Activated T-cell treated with anti-CD3 and anti-CD28 coated beads, Interleukin-2, amount 50 U/mL, for 72 hours (primary cell): ENCODE measurements around the gene NRTN. TPM values are rescaled to one million over a fixed set of nuclear protein-coding genes. Genes with fewer than 3 reads are reported as not detected.
A peak's percentile ranks its signal among the peaks of the same experiment; 100 is the strongest.

Experiments used
- ATAC-seq, 2 donors: fragments of 150-1000 bp; cut with Tn5 transposase; replicated peaks in 1 of 2; 2 replicates each; pipeline ENCODE4 v1.10.0; 2021; ENCODE audit warnings: moderate library complexity in 2 of 2, mild to moderate bottlenecking in 1 of 2
- DNase-seq, 2 donors: peaks; one replicate each; pipeline ENCODE4 v3.0.0; 2021 to 2022; ENCODE audit warnings: mixed read lengths in 1 of 2
- H3K27ac Mint-ChIP-seq: one replicate; pipeline ENCODE4 v1.8.0; 2022; ENCODE audit warnings: mild to moderate bottlenecking, moderate library complexity, mixed read lengths
- H3K27me3 Mint-ChIP-seq: one replicate; pipeline ENCODE4 v1.8.0; 2022; ENCODE audit warnings: low read depth, mixed read lengths
- H3K36me3 Mint-ChIP-seq, 2 donors: one replicate each; pipeline ENCODE4 v1.8.0; 2022; ENCODE audit warnings: mixed read lengths in 2 of 2, mild to moderate bottlenecking in 1 of 2; ENCODE audit not compliant: insufficient read depth in 2 of 2
- H3K4me1 Mint-ChIP-seq: one replicate; pipeline ENCODE4 v1.8.0; 2022; ENCODE audit warnings: low read depth, mixed read lengths
- H3K4me3 Mint-ChIP-seq, 2 donors: one replicate each; pipeline ENCODE4 v1.8.0; 2022; ENCODE audit warnings: mild to moderate bottlenecking in 2 of 2, mixed read lengths in 2 of 2, moderate library complexity in 2 of 2
- H3K9me3 Mint-ChIP-seq, 2 donors: one replicate each; pipeline ENCODE4 v1.8.0; 2022; ENCODE audit warnings: mixed read lengths in 2 of 2
- total RNA-seq, 2 donors: library from RNA; stranded (reverse); gene quantifications; one replicate each; pipeline ENCODE4 v1.2.3, GENCODE V29; 2022

NRTN gene
- total RNA-seq, 2 donors from 2014 or later, result 2.7 to 3.7 TPM

DNA sequence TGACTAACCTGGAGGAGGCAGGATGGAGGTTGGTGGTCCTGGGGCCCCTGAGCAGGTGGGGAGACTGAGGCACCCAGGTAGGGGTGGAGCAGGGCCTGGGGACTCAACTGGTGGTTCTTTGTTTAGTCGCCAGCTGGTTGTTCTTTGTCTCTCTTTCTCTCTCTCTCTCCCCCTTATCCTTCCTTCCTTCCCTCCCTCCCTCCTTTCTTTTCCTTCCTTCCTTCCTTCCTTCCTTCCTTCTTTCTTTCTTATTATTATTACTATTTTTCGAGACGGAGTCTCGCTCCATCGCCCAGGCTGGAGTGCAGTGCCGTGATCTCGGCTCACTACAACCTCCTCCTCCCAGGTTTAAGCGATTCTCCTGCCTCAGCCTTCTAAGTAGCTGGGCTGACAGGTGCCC lies 6.6 kb upstream of the NRTN start:
- Mint-ChIP-seq H3K36me3 (no peaks in the 10 kb centered on the region), H3K9me3 (no peaks in the 10 kb centered on the region), H3K27ac (no peak overlapping the region), H3K4me1 (peaks cover 19% of the 10 kb centered on the region), H3K27me3 (peaks cover 30% of the 10 kb centered on the region), H3K4me3 (no peak overlapping the region)
- DNase-seq (no peak), ATAC-seq (no peak)

DNA sequence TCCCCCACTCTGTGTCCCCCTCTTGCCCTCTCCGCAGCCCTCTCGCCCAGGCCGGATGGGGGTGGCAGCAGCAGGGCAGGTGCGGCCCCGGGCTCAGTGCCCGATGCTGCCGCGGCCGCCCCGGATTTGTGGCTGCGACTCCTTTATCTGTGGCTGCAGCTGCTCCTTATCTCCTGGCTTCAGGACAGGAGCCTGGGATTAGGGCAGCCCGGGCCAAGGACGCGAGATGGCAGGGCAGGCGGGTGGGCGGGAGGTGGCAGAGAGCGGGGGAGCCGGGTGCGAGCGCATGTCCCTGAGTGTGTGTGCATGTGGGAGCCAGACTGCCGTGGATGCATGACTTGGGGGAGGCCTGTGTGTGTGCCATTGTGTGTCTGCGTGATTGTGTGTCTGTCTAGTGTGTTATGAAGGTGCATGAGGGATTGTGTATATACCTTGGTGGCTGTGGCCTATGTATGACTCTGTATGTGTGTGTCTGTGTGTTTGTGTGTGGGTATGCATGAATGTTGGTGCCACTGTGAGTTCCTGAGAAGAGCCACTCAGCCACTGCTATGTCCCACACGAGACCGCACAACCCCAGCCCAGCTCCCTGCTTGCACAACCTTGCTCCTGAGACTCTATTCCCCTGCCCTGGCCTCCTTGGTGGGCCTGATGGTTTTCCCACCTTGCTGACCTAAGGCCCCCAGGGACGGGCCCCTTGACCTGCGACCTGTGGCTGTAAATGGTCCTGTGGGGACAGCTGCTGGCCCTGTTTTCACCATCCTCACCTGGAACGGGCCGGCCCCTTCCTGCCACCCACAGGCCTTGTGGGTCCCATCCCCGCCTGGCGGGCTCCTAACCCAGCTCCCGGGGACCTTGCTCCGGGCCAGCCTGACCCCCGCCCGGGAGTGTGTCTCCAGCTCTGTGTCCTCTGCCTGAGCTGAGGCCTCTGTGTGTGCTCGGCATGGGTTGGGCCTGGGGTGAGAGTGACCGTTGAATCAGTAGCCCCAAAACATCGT lies 5.3 kb upstream of the NRTN start:
- Mint-ChIP-seq H3K4me3 (no peak overlapping the region), H3K4me1 (peaks cover 26% of the 10 kb centered on the region), H3K9me3 (no peaks in the 10 kb centered on the region), H3K27ac (no peak overlapping the region), H3K27me3 (peaks cover 35% of the 10 kb centered on the region), H3K36me3 (no peaks in the 10 kb centered on the region)
- DNase-seq (no peak), ATAC-seq (no peak)

DNA sequence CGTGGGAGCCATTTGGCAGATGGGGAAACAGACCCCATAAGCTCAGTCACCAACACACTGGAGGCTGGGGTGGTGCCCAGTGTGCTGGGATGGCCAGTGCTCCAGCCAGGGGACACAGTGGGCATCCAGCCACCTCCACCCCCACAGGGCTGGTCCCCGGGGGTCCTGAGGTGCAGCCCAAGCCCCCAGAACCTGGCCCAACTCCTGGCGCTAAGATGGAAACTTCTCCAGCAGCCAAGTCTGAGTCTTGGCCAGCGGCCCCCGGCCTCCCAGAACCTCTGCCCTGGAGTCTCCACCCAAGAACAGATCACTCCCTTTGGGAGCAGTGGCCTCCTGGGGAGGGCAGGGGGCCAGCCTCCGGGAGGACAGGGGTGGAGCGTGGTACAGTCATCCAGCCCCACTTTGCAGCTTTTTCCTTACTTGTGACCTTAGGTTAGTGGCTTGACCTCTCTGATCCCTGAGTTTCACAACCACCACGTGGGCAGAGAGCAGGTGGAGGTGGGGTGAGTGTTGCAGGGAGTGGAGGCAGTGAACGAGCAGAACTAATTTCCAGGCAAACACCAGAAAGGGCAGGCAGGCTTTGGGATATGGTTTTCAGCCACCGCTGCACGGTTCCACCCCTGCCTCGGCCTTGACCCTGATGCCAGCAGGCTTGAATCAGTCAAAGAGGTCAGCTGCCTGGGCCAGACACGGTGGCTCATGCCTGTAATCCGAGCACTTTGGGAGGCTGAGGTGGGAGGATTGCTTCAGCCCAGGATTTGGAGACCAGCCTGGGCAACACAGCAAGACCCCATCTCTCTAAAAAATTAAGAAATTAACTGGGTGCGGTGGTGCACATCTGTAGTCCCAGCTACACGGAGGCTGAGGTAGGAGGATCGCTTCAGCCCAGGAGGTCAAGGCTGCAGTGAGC lies 4.3 kb upstream of the NRTN start:
- Mint-ChIP-seq H3K4me3 (no peak overlapping the region), H3K9me3 (no peaks in the 10 kb centered on the region), H3K36me3 (no peaks in the 10 kb centered on the region), H3K27ac (no peak overlapping the region), H3K27me3 (peaks cover 35% of the 10 kb centered on the region), H3K4me1 (peaks cover 27% of the 10 kb centered on the region)
- DNase-seq (no peak), ATAC-seq (no peak)

DNA sequence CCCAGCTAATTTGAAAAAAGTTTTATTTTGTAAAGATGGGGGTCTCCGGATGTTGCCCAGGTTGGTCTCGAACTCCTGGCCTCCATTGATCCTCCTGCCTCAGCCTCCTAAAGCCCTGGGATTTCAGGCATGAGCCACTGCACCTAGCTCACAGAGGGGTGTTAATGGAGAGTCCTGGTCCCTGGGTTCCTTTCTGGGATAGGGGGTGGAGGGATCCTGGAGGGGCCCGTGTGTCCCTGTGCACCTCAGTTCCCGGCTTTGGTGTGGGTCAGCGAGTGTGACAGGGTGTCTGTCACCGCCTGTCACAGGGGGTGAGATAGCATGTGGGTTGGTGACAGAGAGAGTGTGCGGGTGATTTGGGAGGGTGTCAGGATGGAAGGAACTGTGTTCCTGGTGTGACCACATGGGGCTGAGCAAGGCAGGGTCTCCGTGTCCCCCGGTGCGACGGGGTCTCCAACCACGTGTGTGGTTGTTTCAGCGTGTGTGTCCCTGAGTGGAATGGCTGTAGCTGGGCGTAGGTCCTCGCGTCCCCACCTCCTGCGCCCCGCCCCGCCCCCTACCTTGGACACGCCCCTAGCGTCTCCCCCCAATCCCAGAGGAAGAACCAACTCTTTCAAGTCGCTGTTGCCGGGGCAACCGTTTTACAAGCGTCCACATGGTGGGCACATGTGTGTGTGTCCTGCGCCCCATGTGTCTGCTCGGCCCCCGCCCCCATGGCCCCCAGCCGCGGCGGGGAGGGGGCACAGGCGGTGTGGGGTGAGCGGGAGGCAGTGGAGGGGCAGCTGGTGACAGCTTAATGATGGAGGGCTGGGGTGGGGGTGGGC lies 2.9 kb upstream of the NRTN start:
- DNase-seq (no peak), ATAC-seq (no peak)
- Mint-ChIP-seq H3K9me3 (no peaks in the 10 kb centered on the region), H3K27ac (no peak overlapping the region), H3K4me3 (peak overlapping the region in 1 of 2 donors; percentile 74), H3K36me3 (no peaks in the 10 kb centered on the region), H3K4me1 (peaks cover 27% of the 10 kb centered on the region), H3K27me3 (peaks cover 39% of the 10 kb centered on the region)

DNA sequence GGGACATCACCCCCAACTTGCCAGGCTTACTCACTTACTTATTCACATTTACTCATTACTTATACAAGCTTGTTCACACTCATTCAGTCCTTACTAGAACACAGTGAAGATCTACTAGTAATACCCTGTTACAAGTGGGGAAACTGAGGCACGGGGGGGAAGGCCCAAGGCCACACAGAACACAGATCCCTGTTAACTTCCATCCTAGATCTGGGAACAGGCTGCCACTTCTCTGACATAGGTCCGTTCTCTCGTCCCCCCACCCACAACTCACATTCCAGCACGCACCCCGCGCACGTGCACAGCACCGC lies 1.5 kb upstream of the NRTN start:
- Mint-ChIP-seq H3K9me3 (no peaks in the 10 kb centered on the region), H3K4me3 (peak overlapping the region; percentile 90 to 92), H3K36me3 (no peaks in the 10 kb centered on the region), H3K27ac (no peak overlapping the region), H3K27me3 (peaks cover 42% of the 10 kb centered on the region), H3K4me1 (peaks cover 27% of the 10 kb centered on the region)
- ATAC-seq (no peak), DNase-seq (no peak)

DNA sequence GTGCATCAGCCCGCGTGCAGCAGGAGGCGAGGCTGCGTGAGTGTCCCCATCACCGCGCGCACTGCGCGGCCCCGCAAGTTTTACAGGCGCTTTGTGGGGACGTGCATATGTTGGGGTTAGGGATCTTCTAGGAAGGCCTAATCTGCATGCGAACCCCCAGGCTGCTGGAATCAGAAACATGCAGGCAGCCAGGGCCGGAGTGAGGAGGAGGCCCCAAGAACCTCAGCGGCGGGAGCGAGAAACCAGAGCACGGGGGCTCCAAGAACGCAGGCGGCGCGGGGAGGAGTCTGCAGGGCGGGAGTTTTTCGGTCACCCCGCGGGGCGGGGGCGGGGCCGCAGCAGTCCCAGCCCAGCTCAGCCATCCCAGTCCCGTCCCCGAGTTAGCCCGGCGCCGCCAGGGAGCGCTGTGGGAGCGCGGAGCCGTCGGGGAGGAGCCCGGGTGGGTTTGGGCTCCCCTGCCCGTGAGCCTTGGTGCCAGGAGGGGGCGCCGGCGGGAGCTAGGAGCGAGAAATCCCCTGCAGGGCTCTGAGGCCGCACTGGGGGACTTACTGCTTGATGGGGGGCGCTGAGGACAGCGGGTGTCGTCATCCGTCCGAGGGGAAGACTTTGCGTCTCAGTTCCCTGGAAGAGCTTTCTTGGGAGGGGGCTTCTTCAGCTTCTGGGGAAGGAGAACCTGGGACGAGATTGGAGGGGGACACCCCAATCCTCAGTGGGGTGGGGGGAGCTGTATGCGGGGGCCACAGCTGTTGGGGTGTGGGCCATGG lies 933 bp upstream of the NRTN start:
- Mint-ChIP-seq H3K9me3 (no peaks in the 10 kb centered on the region), H3K4me3 (peak overlapping the region; percentile 90 to 92), H3K27ac (peak overlapping the region; percentile 48), H3K4me1 (peaks cover 27% of the 10 kb centered on the region), H3K27me3 (peaks cover 38% of the 10 kb centered on the region), H3K36me3 (no peaks in the 10 kb centered on the region)
- DNase-seq (peak; percentile 98 to 99), ATAC-seq (peak; percentile 92 to 97)

DNA sequence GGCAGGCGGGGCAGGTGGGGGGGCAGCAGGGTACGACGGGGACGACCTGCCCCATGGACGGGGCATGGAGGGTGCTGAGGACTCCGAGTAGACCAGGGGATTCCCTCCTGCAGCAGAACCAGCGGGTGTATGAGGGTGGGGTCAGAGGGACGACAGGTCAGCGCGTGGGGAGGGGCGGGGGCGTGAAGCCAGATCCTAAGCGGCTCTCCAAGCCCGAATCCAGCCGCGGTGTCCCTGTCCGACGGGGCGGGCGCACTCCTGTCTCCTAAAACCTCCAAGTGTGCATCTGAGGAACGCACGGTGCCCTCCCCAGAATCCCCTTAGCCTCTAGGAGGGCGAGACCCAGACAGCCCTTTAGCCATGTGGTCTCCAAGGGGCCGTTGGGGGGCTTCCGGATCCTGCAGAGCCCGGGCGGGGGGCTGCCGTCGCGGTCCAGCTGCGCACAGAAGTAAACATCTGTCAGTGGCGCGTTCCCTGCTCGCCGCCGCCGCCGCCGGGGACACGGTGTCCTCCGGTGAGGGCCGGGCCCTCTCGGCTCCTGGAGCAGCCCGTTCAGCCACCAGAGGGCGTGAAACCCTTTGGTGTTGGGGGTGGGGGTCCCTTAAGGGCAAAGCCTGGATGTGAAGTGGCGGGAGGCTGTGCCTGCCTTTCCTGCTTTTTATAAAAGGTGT lies 730 bp downstream of the NRTN start:
- peaks cover 27% of the 10 kb centered on the region for H3K4me1 Mint-ChIP-seq
- H3K4me3 Mint-ChIP-seq, result peak overlapping the region; percentile 78 to 81
- H3K36me3 Mint-ChIP-seq, result no peaks in the 10 kb centered on the region
- peaks cover 26% of the 10 kb centered on the region for H3K27me3 Mint-ChIP-seq
- no peak overlapping the region for H3K27ac Mint-ChIP-seq
- no peaks in the 10 kb centered on the region for H3K9me3 Mint-ChIP-seq
- DNase-seq (peak; percentile 81 to 84), ATAC-seq (peak; percentile 33 to 35)

DNA sequence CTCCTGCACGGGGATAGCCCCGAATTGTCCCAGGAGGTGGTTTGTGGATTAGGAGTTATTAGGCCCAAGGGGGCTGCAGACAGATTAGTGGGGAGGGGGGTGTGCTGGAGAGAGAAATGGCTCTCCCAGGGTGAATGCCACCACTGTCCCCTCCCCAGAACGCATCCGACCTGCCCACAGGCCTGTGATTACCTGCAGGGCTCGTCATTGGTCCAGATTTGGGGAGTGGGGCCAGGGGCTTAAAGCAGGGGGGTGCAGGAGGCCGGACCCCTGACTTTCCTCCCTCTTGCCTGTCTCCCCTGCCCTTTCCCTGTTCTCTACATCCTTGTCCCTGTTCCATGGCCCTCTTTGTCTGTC lies 1.2 kb downstream of the NRTN start:
- H3K4me3 Mint-ChIP-seq, result peak overlapping the region; percentile 27 to 81
- H3K9me3 Mint-ChIP-seq, result no peaks in the 10 kb centered on the region
- peaks cover 27% of the 10 kb centered on the region for H3K4me1 Mint-ChIP-seq
- no peak overlapping the region for H3K27ac Mint-ChIP-seq
- peaks cover 20% of the 10 kb centered on the region for H3K27me3 Mint-ChIP-seq
- no peaks in the 10 kb centered on the region for H3K36me3 Mint-ChIP-seq
- ATAC-seq (no peak), DNase-seq (no peak)

DNA sequence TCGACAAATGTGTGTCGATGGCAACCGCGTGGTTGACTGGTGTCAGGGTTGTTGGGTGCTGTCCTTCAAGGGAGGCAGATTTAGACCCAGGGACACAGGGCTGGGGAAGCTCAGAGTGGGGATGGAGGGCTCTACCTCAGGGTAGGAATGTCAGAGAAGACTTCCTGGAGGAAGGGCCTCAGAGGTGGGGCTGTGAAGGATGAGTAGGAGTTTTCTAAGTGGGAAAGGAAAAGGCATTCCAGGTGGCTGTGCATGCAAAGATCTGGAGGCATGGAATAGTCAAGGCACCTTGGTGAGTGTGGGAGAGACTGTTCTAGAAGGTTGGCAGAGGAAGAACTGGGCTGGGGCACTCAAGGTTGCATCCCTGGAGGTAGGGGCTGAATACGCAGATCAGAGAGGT lies 2.0 kb downstream of the NRTN start:
- no peak overlapping the region for H3K27ac Mint-ChIP-seq
- H3K36me3 Mint-ChIP-seq, result no peaks in the 10 kb centered on the region
- H3K4me1 Mint-ChIP-seq, result peaks cover 24% of the 10 kb centered on the region
- H3K4me3 Mint-ChIP-seq, result no peak overlapping the region
- DNase-seq (no peak), ATAC-seq (no peak)
- H3K9me3 Mint-ChIP-seq, result no peaks in the 10 kb centered on the region
- H3K27me3 Mint-ChIP-seq, result peaks cover 16% of the 10 kb centered on the region

DNA sequence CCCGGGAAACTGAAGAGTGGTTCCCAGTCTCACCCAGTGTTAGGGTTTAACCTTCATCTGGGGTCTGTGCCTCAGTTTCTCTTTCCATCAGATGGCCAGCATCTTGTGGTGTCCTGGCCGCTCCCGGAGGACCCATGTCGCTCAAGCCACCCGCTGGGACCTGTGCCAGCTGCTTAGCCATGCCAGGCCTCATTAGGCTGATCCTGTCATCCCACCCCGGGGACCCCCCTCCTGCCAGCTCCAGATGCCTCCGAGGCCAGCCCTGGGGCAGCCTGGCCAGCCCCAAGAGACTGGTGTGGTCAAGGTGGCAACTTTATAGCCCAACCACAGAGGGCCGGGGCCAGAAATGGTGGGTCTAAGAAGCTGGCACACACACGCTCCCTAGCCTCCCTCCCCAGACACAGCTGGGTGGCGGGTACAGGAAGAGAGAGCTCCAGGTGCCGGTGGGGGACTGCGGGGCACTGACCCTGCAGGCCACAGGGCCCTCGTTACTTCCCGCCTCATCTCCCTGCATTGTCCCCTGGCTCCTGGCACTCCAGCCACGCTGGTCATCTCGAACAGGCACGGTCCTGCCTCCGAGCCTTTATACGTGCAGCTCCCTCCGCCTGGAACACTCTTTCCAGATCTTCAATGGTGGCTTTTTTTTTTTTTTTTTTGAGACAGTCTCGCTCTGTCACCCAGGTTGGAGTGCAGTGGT lies 3.4 kb downstream of the NRTN start:
- peaks cover 13% of the 10 kb centered on the region for H3K27me3 Mint-ChIP-seq
- no peak for DNase-seq

DNA sequence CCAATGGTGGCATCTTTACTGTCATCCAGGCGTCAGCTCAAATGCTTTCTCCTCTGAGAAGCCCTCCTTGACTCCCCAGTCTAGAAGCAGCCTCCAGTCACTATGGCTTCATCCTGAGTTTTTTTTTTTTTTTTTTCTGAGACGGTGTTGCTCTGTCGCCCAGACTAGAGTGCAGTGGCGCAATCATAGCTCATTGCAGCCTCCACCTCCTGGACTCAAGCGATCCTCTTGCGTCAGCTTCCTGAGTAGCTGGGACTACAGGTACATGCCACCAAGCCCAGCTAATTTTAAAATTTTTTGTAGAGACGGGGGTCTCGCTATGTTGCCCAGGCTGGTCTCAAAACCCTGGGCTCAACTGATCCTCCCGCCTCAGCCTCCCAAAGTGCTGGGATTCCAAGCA lies 4.2 kb downstream of the NRTN start:
- Mint-ChIP-seq H3K4me3 (no peak overlapping the region), H3K36me3 (no peaks in the 10 kb centered on the region), H3K9me3 (no peaks in the 10 kb centered on the region), H3K4me1 (peaks cover 5% of the 10 kb centered on the region), H3K27ac (no peak overlapping the region), H3K27me3 (peaks cover 12% of the 10 kb centered on the region)
- DNase-seq, result no peak
- no peak for ATAC-seq

More for the DNA sequence above, 3.4 kb downstream of the NRTN start:
- Mint-ChIP-seq H3K27ac (no peak overlapping the region), H3K4me3 (no peak overlapping the region), H3K4me1 (peaks cover 13% of the 10 kb centered on the region), H3K36me3 (no peaks in the 10 kb centered on the region), H3K9me3 (no peaks in the 10 kb centered on the region)
- ATAC-seq, result no peak
